NK-92 (cell line): ENCODE results near the gene CBY1.

Experiments used
- DNase-seq: peaks from one replicate; lab custom pipeline; 2025; ENCODE audit not compliant: unreplicated experiment; lab: John Stamatoyannopoulos, UW

CBY1 gene

GRCh38 chr22:38649841-38650522, 6.5 kb upstream of the CBY1 start:
- DNase-seq: no peak

- DNase-seq: no peak
Observed at GRCh38 chr22:38652859-38653258, 3.6 kb upstream of the CBY1 start.

GRCh38 chr22:38653741-38654140, 2.7 kb upstream of the CBY1 start:
- DNase-seq: no peak

- DNase-seq: no peak
Observed at GRCh38 chr22:38655519-38656255, 751 bp upstream of the CBY1 start.

GRCh38 chr22:38657045-38657909, 839 bp downstream of the CBY1 start:
- DNase-seq: no peak

- no peak for DNase-seq
Observed at GRCh38 chr22:38674888-38675287, 18.4 kb downstream of the CBY1 start.

- no peak for DNase-seq
Observed at GRCh38 chr22:38675833-38676232, 19.4 kb downstream of the CBY1 start.

GRCh38 chr22:38681582-38682335, 25.3 kb downstream of the CBY1 start, which contains the start of gene TOMM22:
Gene TOMM22 (plus strand): TSS chr22:38681957. CDS start chr22:38681979, 22 bp downstream.
- DNase-seq: no peak

GRCh38 chr22:38684895-38685294, 28.5 kb downstream of the CBY1 start:
- no peak for DNase-seq

- DNase-seq: no peak
Observed at GRCh38 chr22:38685761-38686160, 29.3 kb downstream of the CBY1 start.

- no peak for DNase-seq
Observed at GRCh38 chr22:38689651-38690050, 33.2 kb downstream of the CBY1 start.

- no peak for DNase-seq
Observed at GRCh38 chr22:38694049-38694448, 37.6 kb downstream of the CBY1 start.

- DNase-seq: no peak
Observed at GRCh38 chr22:38694940-38695339, 38.5 kb downstream of the CBY1 start.

GRCh38 chr22:38696606-38697424, 40.4 kb downstream of the CBY1 start:
- DNase-seq: no peak

- no peak for DNase-seq
Observed at GRCh38 chr22:38697425-38698089, 41.1 kb downstream of the CBY1 start.

GRCh38 chr22:38698407-38699094, 42.1 kb downstream of the CBY1 start:
- no peak for DNase-seq

GRCh38 chr22:38699143-38699542, 42.7 kb downstream of the CBY1 start:
- DNase-seq: no peak

- no peak for DNase-seq
Observed at GRCh38 chr22:38699784-38700183, 43.3 kb downstream of the CBY1 start.

GRCh38 chr22:38700270-38700788, 43.9 kb downstream of the CBY1 start:
- no peak for DNase-seq
